B cell (primary cell): Measurements from ENCODE around the gene ARID3A. TPM values are rescaled to one million over a fixed set of nuclear protein-coding genes. Genes with fewer than 3 reads are reported as not detected.

Source experiments
- ATAC-seq: fragments of 200-7000 bp; cut with Tn5 transposase; one replicate; pipeline ENCODE4 v1.10.0; 2021; ENCODE audit warnings: low read depth, mild to moderate bottlenecking, moderate number of reproducible peaks, moderate library complexity
- CTCF ChIA-PET: fragments of 350-600 bp; sonication (Branson Sonifier 250); formaldehyde crosslinking; loops from one replicate; lab custom pipeline; 2021; ENCODE audit warnings: antibody characterized with exemption, inconsistent platforms; lab: Charles Lee
- POLR2A ChIA-PET: fragments of 350-600 bp; sonication (Branson Sonifier 250); formaldehyde crosslinking; loops from one replicate; lab custom pipeline; 2021; ENCODE audit warnings: antibody characterized with exemption; lab: Charles Lee
- DNase-seq: peaks from one replicate; pipeline ENCODE4 v3.0.0; 2013
- H2AFZ ChIP-seq: 2 replicates; pipeline ENCODE4 v1.6.1; 2012; ENCODE audit warnings: mild to moderate bottlenecking, low read depth, low read length; ENCODE audit not compliant: insufficient read depth, poor library complexity, severe bottlenecking
- H3K27ac ChIP-seq, 2 donors: 1 replicate in 1 of 2; 2 replicates in 1 of 2; pipeline ENCODE4 v1.5.1; 2012 to 2013; ENCODE audit warnings: low read length in 2 of 2, mild to moderate bottlenecking in 2 of 2, moderate library complexity in 1 of 2
- H3K27me3 ChIP-seq, 4 experiments: fragments of 200-600 bp in 1 of 4; sonication (generic) in 1 of 4; replicated peaks in 1 of 4; 1 replicate in 2 of 4; 2 replicates in 2 of 4; pipeline versions ENCODE4 v1.6.1 to v1.7.0; 2013 to 2016; ENCODE audit warnings: low read length in 3 of 4, mild to moderate bottlenecking in 2 of 4, mixed read lengths in 1 of 4, moderate library complexity in 1 of 4; ENCODE audit not compliant: insufficient read depth in 4 of 4, control insufficient read depth in 3 of 4; ENCODE audit errors: control extremely low read depth in 1 of 4
- H3K36me3 ChIP-seq, 2 experiments: replicated peaks in 1 of 2; 1 replicate in 1 of 2; 2 replicates in 1 of 2; pipeline versions ENCODE4 v1.6.1 to v1.7.1; 2013; ENCODE audit warnings: low read length in 1 of 2; ENCODE audit not compliant: insufficient read depth in 2 of 2, control insufficient read depth in 1 of 2; ENCODE audit errors: control extremely low read depth in 1 of 2, extremely low read depth in 1 of 2
- H3K4me1 ChIP-seq, 2 donors: fragments of 200-600 bp in 1 of 2; sonication (generic) in 1 of 2; 1 replicate in 1 of 2; 2 replicates in 1 of 2; pipeline versions ENCODE4 v1.5.1 to v1.6.1; 2013 to 2017; ENCODE audit warnings: low read length in 2 of 2; ENCODE audit not compliant: control insufficient read depth in 2 of 2, insufficient read depth in 2 of 2
- H3K4me2 ChIP-seq: replicated peaks from 2 replicates; pipeline ENCODE3; 2012; ENCODE audit warnings: mild to moderate bottlenecking, low read depth, low read length; ENCODE audit not compliant: poor library complexity, severe bottlenecking
- H3K4me3 ChIP-seq, 5 experiments: fragments of 200-600 bp in 1 of 5; sonication (generic) in 1 of 5; 1 replicate in 3 of 5; 2 replicates in 2 of 5; pipeline versions ENCODE4 v1.5.1 to v1.7.0; 2011 to 2016; ENCODE audit warnings: low read length in 4 of 5, mild to moderate bottlenecking in 4 of 5, low read depth in 2 of 5, control low read depth in 1 of 5, moderate library complexity in 1 of 5; ENCODE audit not compliant: insufficient read depth in 1 of 5; ENCODE audit errors: control extremely low read depth in 1 of 5, extremely low read depth in 1 of 5
- H3K79me2 ChIP-seq: fragments of 200-600 bp; sonication (generic); one replicate; pipeline ENCODE4 v1.6.0; 2016; ENCODE audit warnings: low read length; ENCODE audit not compliant: control insufficient read depth, insufficient read depth
- H3K9ac ChIP-seq: fragments of 200-600 bp; sonication (generic); 2 replicates; pipeline ENCODE4 v1.6.1; 2017; ENCODE audit warnings: mild to moderate bottlenecking, low read length, moderate library complexity
- H3K9me3 ChIP-seq, 3 donors: one replicate each; pipeline versions ENCODE4 v1.6.1 to v1.7.1; 2013; ENCODE audit warnings: low read length in 2 of 3; ENCODE audit not compliant: control insufficient read depth in 2 of 3, insufficient read depth in 1 of 3; ENCODE audit errors: control extremely low read depth in 1 of 3
- H4K20me1 ChIP-seq: 2 replicates; pipeline ENCODE4 v1.6.0; 2012; ENCODE audit warnings: mild to moderate bottlenecking, low read length; ENCODE audit not compliant: insufficient read depth, control insufficient read depth, poor library complexity, severe bottlenecking
- H3K27ac Mint-ChIP-seq: one replicate; pipeline ENCODE4 v1.8.0; 2021; ENCODE audit warnings: mixed read lengths
- H3K27me3 Mint-ChIP-seq: one replicate; pipeline ENCODE4 v1.8.0; 2021; ENCODE audit warnings: mixed read lengths
- H3K4me1 Mint-ChIP-seq: one replicate; pipeline ENCODE4 v1.8.0; 2021; ENCODE audit warnings: mixed read lengths
- H3K4me3 Mint-ChIP-seq: one replicate; pipeline ENCODE4 v1.8.0; 2021; ENCODE audit warnings: mixed read lengths
- H3K9me3 Mint-ChIP-seq: one replicate; pipeline ENCODE4 v1.8.0; 2022; ENCODE audit warnings: mixed read lengths; ENCODE audit not compliant: insufficient read depth
- CTCF ChIP-seq: fragments of 200-600 bp; IDR thresholded peaks from one replicate; pipeline ENCODE4 v1.8.0; 2022; ENCODE audit warnings: antibody characterized with exemption, mild to moderate bottlenecking
- EZH2 ChIP-seq: IDR thresholded peaks from 2 replicates; pipeline ENCODE4 v1.6.1; 2012; ENCODE audit warnings: borderline replicate concordance, low read depth, mild to moderate bottlenecking, moderate library complexity, low read length; ENCODE audit not compliant: insufficient read depth, poor library complexity, severe bottlenecking
- WGBS: methylation state at CpG from one replicate; pipeline ENCODE4 v1.1.5; 2013; ENCODE audit warnings: missing lambda C conversion rate; ENCODE audit not compliant: insufficient coverage; 5-methylcytosine and 5-hydroxymethylcytosine counted together
- intact Hi-C: fragments of 100-400 bp; cut with micrococcal nuclease; formaldehyde crosslinking; loops from one replicate; pipeline ENCODE4 v1.10.0; 2022
- polyA plus RNA-seq: library from polyadenylated mRNA; depleted of rRNA; stranded (reverse); fragments of >200 nt; gene quantifications from 2 replicates; pipeline ENCODE4 v1.2.3, GENCODE V29; 2012
- total RNA-seq, 2 donors: library from RNA; stranded (reverse); fragments of 120-200 nt in 1 of 2; gene quantifications; 1 replicate in 1 of 2; 2 replicates in 1 of 2; pipeline versions ENCODE4 v1.2.3 to v1.2.4, GENCODE V29; 2013 to 2022

Gene ARID3A
- total and polyA plus RNA-seq, 2 donors (not counting 1 experiment from before 2014, with no cell fraction given), result 22.9 to 60.5 TPM

- H3K4me2 ChIP-seq, result no peak overlapping the region
- no peak overlapping the region for H2AFZ ChIP-seq
- H4K20me1 ChIP-seq, result peaks cover 5% of the 10 kb centered on the region
- no peak overlapping the region for H3K4me3 ChIP-seq
- ATAC-seq (no peak), DNase-seq (no peak)
- H3K27me3 ChIP-seq, result no peaks in the 10 kb centered on the region
- H3K9me3 Mint-ChIP-seq, result no peaks in the 10 kb centered on the region
- CTCF ChIA-PET, result interaction anchor here (1.2 to 3.7 kb wide), 2 partner anchors 122 to 128 kb away, joined by 3 to 33 read pairs; partner anchors contain the start of gene CFD
- no peak overlapping the region for H3K27ac Mint-ChIP-seq
- no peak for TF ChIP-seq CTCF
- no peak for TF ChIP-seq EZH2
- H3K36me3 ChIP-seq, result peaks cover 0 to 20% of the 10 kb centered on the region in 2 experiments
- intact Hi-C loops, result no loop called here
- H3K9me3 ChIP-seq, result no peaks in the 10 kb centered on the region
- peaks cover 23% of the 10 kb centered on the region for H3K79me2 ChIP-seq
- 98% methylated on average over 8 of the region's 14 CpGs for WGBS
- POLR2A ChIA-PET, result no interaction called here
- no peak overlapping the region for H3K27ac ChIP-seq
- H3K4me3 Mint-ChIP-seq, result peak overlapping the region; percentile 95
- peaks cover 19 to 27% of the 10 kb centered on the region in 2 donors for H3K4me1 ChIP-seq
- H3K27me3 Mint-ChIP-seq, result no peaks in the 10 kb centered on the region
- peaks cover 16% of the 10 kb centered on the region for H3K4me1 Mint-ChIP-seq
- H3K9ac ChIP-seq, result no peak overlapping the region
These were observed 60.2 kb downstream of the ARID3A start for GRCh38 chr19:986083-986482.

GRCh38 chr19:988081-988480, 62.2 kb downstream of the ARID3A start:
- Mint-ChIP-seq H3K27ac (no peak overlapping the region), H3K27me3 (no peaks in the 10 kb centered on the region), H3K4me1 (peaks cover 16% of the 10 kb centered on the region), H3K9me3 (no peaks in the 10 kb centered on the region), H3K4me3 (no peak overlapping the region)
- ATAC-seq (no peak), DNase-seq (no peak)
- intact Hi-C loops, result no loop called here
- Histone ChIP-seq H3K36me3 (peaks cover 0 to 23% of the 10 kb centered on the region in 2 experiments), H3K79me2 (peaks cover 23% of the 10 kb centered on the region), H3K4me1 (peaks cover 12 to 20% of the 10 kb centered on the region in 2 donors), H4K20me1 (peaks cover 5% of the 10 kb centered on the region), H2AFZ (no peak overlapping the region), H3K4me3 (no peak overlapping the region), H3K9me3 (no peaks in the 10 kb centered on the region), H3K9ac (no peak overlapping the region), H3K27me3 (no peaks in the 10 kb centered on the region), H3K4me2 (no peak overlapping the region), H3K27ac (no peak overlapping the region)
- no peak for TF ChIP-seq CTCF
- TF ChIP-seq EZH2, result no peak
- ChIA-PET POLR2A (interaction anchor here (0.7 kb wide), 2 partner anchors 29 to 53 kb away, joined by 6 read pairs; no protein-coding TSS in a partner anchor), CTCF (interaction anchor here (1.1 kb wide), 1 partner anchor 66 kb away, joined by 3 read pairs; no protein-coding TSS in a partner anchor)
- 85% methylated on average over 13 of the region's 14 CpGs for WGBS
